ENCODE measurements around the gene KLHL34. TPM values are rescaled to one million over a fixed set of nuclear protein-coding genes. Genes with fewer than 3 reads are reported as not detected.

KLHL34 gene
- total RNA-seq, 4 donors from 2014 or later = 0.16 to 0.73 (median 0.67) TPM; not detected in 1

DNA sequence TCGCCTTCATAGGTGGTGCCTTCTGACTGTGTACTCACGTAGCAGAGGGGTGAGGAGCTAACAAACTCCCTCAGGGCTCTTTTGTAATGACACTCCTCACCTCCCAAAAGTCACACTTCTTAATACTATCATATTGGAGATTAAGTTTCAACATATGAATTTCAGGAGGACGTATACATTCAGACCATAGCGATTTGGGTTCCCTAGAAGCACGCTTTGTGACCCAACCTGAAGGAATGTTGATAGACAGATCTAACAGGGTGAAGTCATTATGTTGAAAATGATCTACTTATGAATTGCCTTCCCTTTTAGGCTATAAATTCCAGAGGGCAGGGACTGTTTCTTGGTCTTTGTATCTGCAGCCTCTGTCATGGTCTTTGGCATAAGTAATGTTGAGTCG, 3.2 kb upstream of the KLHL34 start:
- TF ChIP-seq, protein P1, sequence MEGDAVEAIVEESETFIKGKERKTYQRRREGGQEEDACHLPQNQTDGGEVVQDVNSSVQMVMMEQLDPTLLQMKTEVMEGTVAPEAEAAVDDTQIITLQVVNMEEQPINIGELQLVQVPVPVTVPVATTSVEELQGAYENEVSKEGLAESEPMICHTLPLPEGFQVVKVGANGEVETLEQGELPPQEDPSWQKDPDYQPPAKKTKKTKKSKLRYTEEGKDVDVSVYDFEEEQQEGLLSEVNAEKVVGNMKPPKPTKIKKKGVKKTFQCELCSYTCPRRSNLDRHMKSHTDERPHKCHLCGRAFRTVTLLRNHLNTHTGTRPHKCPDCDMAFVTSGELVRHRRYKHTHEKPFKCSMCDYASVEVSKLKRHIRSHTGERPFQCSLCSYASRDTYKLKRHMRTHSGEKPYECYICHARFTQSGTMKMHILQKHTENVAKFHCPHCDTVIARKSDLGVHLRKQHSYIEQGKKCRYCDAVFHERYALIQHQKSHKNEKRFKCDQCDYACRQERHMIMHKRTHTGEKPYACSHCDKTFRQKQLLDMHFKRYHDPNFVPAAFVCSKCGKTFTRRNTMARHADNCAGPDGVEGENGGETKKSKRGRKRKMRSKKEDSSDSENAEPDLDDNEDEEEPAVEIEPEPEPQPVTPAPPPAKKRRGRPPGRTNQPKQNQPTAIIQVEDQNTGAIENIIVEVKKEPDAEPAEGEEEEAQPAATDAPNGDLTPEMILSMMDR (IDR thresholded peaks at IDR 0.05) = no peak
- TF ChIP-seq POLR2A (IDR thresholded peaks at IDR 0.05) (no peak), EP300 (IDR thresholded peaks at IDR 0.05) (no peak), POLR2AphosphoS5 (IDR thresholded peaks at IDR 0.05) (no peak)
- no peak for ATAC-seq

DNA sequence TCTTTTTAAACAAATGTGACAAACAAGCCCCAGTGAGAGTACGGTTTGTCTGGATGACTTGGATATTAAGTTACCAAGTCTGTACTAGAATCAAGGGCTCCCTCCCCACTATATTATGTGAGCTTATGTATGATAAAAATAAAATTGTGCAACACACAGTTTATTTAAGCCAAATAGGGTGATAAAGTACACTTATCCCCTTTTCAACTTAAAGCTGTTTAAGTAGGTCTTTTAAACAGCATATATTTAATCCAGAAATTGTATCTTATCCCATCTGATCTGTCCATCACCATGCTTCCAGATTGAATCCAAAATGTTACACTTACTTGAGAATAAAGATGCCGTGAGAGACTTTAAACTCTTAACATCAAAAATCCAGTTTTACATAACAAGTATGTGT, 2.0 kb upstream of the KLHL34 start:
- WGBS, 2 donors (ENCODE audit: low coverage in 1 of 2) = 78 to 90% methylated on average over 2 of the region's 2 CpGs
- TF ChIP-seq, protein P1 (IDR thresholded peaks at IDR 0.05) = no peak
- no peak for TF ChIP-seq EP300 (IDR thresholded peaks at IDR 0.05)
- TF ChIP-seq POLR2A (IDR thresholded peaks at IDR 0.05) = no peak
- TF ChIP-seq POLR2AphosphoS5 (IDR thresholded peaks at IDR 0.05) = no peak
- no peaks in the 10 kb centered on the region for H3K36me3 ChIP-seq

More for the DNA sequence above, 3.2 kb upstream of the KLHL34 start:
- no peak overlapping the region for H3K27ac ChIP-seq
- 64 to 85% methylated on average over 3 to 5 of the region's 6 CpGs for WGBS, 2 donors (ENCODE audit: low coverage in 1 of 2)
- H3K27me3 ChIP-seq = peaks cover 4% of the 10 kb centered on the region
- H3K4me3 ChIP-seq = no peak overlapping the region
- H3K9me3 ChIP-seq = no peaks in the 10 kb centered on the region
- no peaks in the 10 kb centered on the region for H3K36me3 ChIP-seq
- peaks cover 0 to 10% (median 0%) of the 10 kb centered on the region in 3 donors for H3K4me1 ChIP-seq

DNA sequence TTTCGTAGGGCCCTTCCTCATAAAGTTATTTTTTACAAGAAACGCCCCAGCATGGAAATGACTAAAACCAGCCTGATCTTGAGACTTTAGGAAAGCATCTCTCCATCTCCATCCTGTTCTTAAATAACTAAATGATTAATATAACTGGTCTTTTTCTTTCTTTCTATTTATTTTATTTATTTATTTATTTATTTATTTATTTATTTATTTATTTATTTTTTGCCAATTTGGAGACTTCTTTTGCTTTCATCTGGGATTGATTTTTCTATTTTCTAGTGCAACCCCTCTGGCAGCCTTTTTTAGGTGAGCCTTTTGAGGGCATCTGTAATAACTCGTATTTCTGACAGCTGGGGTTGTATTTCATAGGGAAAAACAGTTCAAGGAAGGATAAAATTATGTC, 1.2 kb upstream of the KLHL34 start:
- Histone ChIP-seq H3K4me3 (no peak overlapping the region), H3K4me1 (peaks cover 0 to 14% (median 0%) of the 10 kb centered on the region in 3 donors), H3K9me3 (no peaks in the 10 kb centered on the region), H3K27ac (no peak overlapping the region), H3K27me3 (peaks cover 4% of the 10 kb centered on the region), H3K36me3 (no peaks in the 10 kb centered on the region)
- 86 to 89% methylated on average over 1 to 3 of the region's 3 CpGs for WGBS, 2 donors (ENCODE audit: low coverage in 1 of 2)
- TF ChIP-seq, protein P1 (IDR thresholded peaks at IDR 0.05) = no peak
- no peak for TF ChIP-seq POLR2AphosphoS5 (IDR thresholded peaks at IDR 0.05)
- TF ChIP-seq POLR2A (IDR thresholded peaks at IDR 0.05) = no peak
- TF ChIP-seq EP300 (IDR thresholded peaks at IDR 0.05) = no peak
- ATAC-seq = no peak

More for the DNA sequence above, 2.0 kb upstream of the KLHL34 start:
- no peak for ATAC-seq
- Histone ChIP-seq H3K4me1 (peaks cover 0 to 14% (median 0%) of the 10 kb centered on the region in 3 donors), H3K9me3 (no peaks in the 10 kb centered on the region), H3K27me3 (peaks cover 4% of the 10 kb centered on the region), H3K27ac (no peak overlapping the region), H3K4me3 (no peak overlapping the region)

DNA sequence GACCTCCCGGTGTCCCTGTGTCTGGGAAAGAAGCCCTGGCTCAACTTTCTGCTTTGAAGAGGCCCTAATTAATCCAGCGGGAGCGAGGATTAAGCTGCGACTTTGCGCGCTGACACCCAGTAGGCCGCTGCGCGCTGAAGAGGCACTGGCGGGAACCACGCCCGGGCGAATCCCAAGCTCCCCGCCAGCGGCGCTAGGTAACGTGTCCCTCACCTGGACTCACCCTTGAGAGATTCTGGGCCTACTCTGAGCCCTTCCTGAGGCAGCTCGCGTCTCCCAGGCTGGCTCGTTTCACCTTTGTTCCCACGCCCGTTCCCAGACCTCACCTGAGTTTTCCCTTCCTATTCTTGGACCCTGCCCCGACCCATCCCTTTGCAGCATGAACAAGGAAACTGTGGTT, 616 bp upstream of the KLHL34 start:
- 83% methylated on average over 6 of the region's 23 CpGs; no CpG with 5 or more reads in 1 of the 2 donors for WGBS, 2 donors (ENCODE audit: low coverage in 1 of 2)
- peaks cover 4% of the 10 kb centered on the region for H3K27me3 ChIP-seq
- no peaks in the 10 kb centered on the region for H3K36me3 ChIP-seq
- no peaks in the 10 kb centered on the region for H3K9me3 ChIP-seq
- peaks cover 0 to 14% (median 0%) of the 10 kb centered on the region in 3 donors for H3K4me1 ChIP-seq
- TF ChIP-seq POLR2A (IDR thresholded peaks at IDR 0.05) (no peak), POLR2AphosphoS5 (IDR thresholded peaks at IDR 0.05) (no peak), EP300 (IDR thresholded peaks at IDR 0.05) (no peak)
- TF ChIP-seq, protein P1 (IDR thresholded peaks at IDR 0.05) = no peak
- no peak for ATAC-seq
- peak overlapping the region in 2 of 4 donors; percentile 24 to 37 for H3K27ac ChIP-seq
- H3K4me3 ChIP-seq = peak overlapping the region in 1 of 2 donors; percentile 47

Measured in gastroesophageal sphincter (tissue), 4 donors.